Glomerular visceral epithelial cell (primary cell): Measurements from ENCODE around the gene SLX4.
"Not testable (repeated sequence)": the region's sequence is repeated elsewhere in the genome, so short reads cannot be mapped to it uniquely, and the experiment has no call there.

Experiments
- DNase-seq: peaks from one replicate; pipeline ENCODE4 v3.0.0-alpha.2; 2016; ENCODE audit errors: extremely low spot score

SLX4 gene

GRCh38 chr16:3642397-3643094 lies 31.1 kb upstream of the SLX4 start:
- peak; percentile 33 for DNase-seq

- DNase-seq = no peak
Observed at GRCh38 chr16:3641801-3642396, 30.5 kb upstream of the SLX4 start.

- DNase-seq = no peak
Observed at GRCh38 chr16:3640632-3641501, 29.5 kb upstream of the SLX4 start.

- no peak for DNase-seq
Observed at GRCh38 chr16:3640207-3640606, 28.8 kb upstream of the SLX4 start.

- no peak for DNase-seq
Observed at GRCh38 chr16:3638916-3639644, 27.7 kb upstream of the SLX4 start.

- no peak for DNase-seq
Observed at GRCh38 chr16:3637371-3637923, 26.0 kb upstream of the SLX4 start.

GRCh38 chr16:3625911-3626732 lies 14.7 kb upstream of the SLX4 start:
- DNase-seq = no peak

- no peak for DNase-seq
Observed at GRCh38 chr16:3625331-3625730, 13.9 kb upstream of the SLX4 start.

- no peak for DNase-seq
Observed at GRCh38 chr16:3623642-3624041, 12.2 kb upstream of the SLX4 start.

GRCh38 chr16:3618769-3619141 lies 7.3 kb upstream of the SLX4 start:
- no peak for DNase-seq

GRCh38 chr16:3612510-3613466 lies 1.4 kb upstream of the SLX4 start:
- no peak for DNase-seq

- DNase-seq = no peak
Observed at GRCh38 chr16:3610698-3611145, 684 bp downstream of the SLX4 start.

GRCh38 chr16:3609895-3610697 lies 1.3 kb downstream of the SLX4 start:
- DNase-seq = no peak

GRCh38 chr16:3608976-3609375 lies 2.4 kb downstream of the SLX4 start:
- DNase-seq = not testable (repeated sequence)

GRCh38 chr16:3608069-3608468 lies 3.3 kb downstream of the SLX4 start:
- DNase-seq = no peak

- DNase-seq = no peak
Observed at GRCh38 chr16:3607634-3608033, 3.8 kb downstream of the SLX4 start.

GRCh38 chr16:3607161-3607560 lies 4.2 kb downstream of the SLX4 start:
- no peak for DNase-seq

GRCh38 chr16:3606441-3606840 lies 5.0 kb downstream of the SLX4 start:
- no peak for DNase-seq

GRCh38 chr16:3602320-3602653 lies 9.1 kb downstream of the SLX4 start:
- no peak for DNase-seq
